Mesothelial cell of epicardium (in vitro differentiated cells): ENCODE results near the gene SRPX. TPM values are rescaled to one million over a fixed set of nuclear protein-coding genes. Genes with fewer than 3 reads are reported as not detected.

Source experiments
- DNase-seq, 2 experiments: peaks; one replicate each; pipeline ENCODE4 v3.0.0; 2021; ENCODE audit warnings: low spot score in 2 of 2; ENCODE audit not compliant: unreplicated experiment in 2 of 2
- H3K27ac Mint-ChIP-seq: 2 replicates; pipeline ENCODE4 v1.8.0; 2021; ENCODE audit warnings: mixed read lengths
- H3K27me3 Mint-ChIP-seq: 2 replicates; pipeline ENCODE4 v1.8.0; 2021; ENCODE audit warnings: low read depth, mixed read lengths
- H3K36me3 Mint-ChIP-seq: 2 replicates; pipeline ENCODE4 v1.8.0; 2021; ENCODE audit warnings: mixed read lengths
- H3K4me1 Mint-ChIP-seq: 2 replicates; pipeline ENCODE4 v1.8.0; 2021; ENCODE audit warnings: mixed read lengths
- H3K4me3 Mint-ChIP-seq: 2 replicates; pipeline ENCODE4 v1.8.0; 2021; ENCODE audit warnings: mild to moderate bottlenecking, moderate library complexity, mixed read lengths
- H3K9me3 Mint-ChIP-seq: 2 replicates; pipeline ENCODE4 v1.8.0; 2021; ENCODE audit warnings: mixed read lengths
- total RNA-seq: library from RNA; stranded (reverse); gene quantifications from 3 replicates; pipeline ENCODE4 v1.2.1, GENCODE V29; 2021
- TF ChIP-seq, protein P1 (sequence below): fragments of 200-600 bp; sonication (generic); IDR thresholded peaks from one replicate; pipeline ENCODE4 v1.5.0; 2021; ENCODE audit warnings: antibody characterized with exemption; ENCODE audit not compliant: unreplicated experiment

The SRPX gene
- total RNA-seq, 1 donor from 2014 or later, result 17.1 TPM

DNA sequence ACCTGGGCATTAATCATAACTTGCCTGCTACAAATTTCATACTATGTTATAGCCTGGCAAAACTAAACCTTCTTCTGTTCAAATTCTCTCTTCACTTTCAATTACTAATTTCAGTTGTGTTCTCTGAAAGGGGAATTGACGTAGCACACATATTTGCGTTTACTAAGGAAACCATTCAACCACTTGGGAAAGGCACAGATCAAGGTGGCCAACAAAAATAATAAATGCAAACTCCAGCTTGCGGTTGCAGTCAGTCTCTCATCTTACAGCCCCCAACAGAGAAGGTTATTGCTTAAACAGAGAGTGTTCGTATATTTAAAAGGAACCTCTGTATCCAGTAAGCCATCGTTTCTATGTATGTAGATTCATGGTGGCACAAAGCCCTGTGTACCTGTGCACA lies 4.0 kb downstream of the SRPX start:
- no peak overlapping the region for H3K27ac Mint-ChIP-seq
- peaks cover 6% of the 10 kb centered on the region for H3K4me1 Mint-ChIP-seq
- H3K36me3 Mint-ChIP-seq, result no peaks in the 10 kb centered on the region

DNA sequence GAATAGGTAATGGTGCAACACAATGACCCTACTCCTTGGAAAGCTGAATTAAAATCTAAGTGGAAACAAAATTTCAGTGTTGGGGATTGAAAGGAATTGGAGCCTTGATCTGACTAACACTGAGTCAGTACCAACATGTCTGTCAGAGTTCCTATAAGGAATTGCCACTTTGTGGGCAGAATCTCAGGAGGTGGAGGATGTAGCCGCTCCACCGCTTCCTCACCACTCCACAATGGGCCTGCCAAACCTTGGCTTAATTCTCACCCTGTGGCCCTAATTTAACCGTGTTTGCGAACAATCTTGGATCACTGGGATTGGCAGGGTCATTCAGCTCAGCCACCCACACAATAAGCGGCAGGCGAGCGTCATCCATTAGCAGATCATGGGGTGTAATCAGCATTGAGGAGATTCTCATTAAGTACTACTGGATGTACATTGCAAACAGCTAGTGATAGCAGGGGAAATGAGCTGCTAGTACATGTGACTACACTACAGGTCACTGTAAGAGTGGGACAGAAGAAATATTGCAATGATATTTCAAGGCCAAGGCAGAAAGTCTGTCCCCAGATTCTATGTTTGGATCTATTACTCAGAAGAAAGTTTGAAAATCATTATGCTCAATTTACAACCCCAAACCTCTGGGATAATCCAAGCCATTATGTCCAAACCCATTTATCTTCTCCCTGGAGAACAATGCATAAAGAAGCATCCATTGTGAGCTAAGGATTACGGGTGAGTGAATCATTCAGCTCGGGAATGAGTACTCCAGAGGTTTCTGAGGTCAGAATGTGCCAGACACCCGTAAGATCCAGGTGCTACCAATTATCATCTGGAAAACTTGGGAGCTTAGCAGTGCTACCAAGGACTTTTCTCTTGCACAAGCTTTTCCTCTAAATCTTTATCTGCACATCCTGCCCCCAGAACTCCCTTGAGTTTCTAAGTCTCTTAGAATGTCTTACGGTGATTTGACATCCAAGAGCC lies 5.8 kb downstream of the SRPX start:
- no peak overlapping the region for H3K27ac Mint-ChIP-seq
- no peak for DNase-seq

More for the DNA sequence above, 4.0 kb downstream of the SRPX start:
- no peak for DNase-seq
- TF ChIP-seq, protein P1, sequence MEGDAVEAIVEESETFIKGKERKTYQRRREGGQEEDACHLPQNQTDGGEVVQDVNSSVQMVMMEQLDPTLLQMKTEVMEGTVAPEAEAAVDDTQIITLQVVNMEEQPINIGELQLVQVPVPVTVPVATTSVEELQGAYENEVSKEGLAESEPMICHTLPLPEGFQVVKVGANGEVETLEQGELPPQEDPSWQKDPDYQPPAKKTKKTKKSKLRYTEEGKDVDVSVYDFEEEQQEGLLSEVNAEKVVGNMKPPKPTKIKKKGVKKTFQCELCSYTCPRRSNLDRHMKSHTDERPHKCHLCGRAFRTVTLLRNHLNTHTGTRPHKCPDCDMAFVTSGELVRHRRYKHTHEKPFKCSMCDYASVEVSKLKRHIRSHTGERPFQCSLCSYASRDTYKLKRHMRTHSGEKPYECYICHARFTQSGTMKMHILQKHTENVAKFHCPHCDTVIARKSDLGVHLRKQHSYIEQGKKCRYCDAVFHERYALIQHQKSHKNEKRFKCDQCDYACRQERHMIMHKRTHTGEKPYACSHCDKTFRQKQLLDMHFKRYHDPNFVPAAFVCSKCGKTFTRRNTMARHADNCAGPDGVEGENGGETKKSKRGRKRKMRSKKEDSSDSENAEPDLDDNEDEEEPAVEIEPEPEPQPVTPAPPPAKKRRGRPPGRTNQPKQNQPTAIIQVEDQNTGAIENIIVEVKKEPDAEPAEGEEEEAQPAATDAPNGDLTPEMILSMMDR, result no peak
- Mint-ChIP-seq H3K27me3 (peaks cover 25% of the 10 kb centered on the region), H3K4me3 (no peak overlapping the region), H3K9me3 (peaks cover 12% of the 10 kb centered on the region)

DNA sequence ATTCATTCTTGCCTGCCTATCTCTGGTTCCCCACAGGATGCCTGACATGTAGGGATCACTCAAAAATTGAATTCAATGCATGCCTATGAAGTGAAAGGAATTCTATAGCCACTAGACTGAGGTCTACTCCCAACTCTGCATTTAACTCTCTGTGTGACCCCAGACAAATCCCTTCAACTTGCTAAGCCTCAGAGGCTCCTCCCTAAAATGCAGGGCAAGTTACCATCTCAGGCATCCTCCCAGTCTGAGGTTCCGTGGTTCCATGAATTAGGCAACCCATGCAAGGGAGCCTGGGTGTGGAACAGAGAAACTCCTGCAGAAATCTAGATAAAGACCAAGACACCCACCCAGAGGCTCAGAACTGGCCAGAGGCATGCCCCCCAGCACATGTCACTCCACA lies 6.6 kb downstream of the SRPX start:
- DNase-seq, result no peak
- Mint-ChIP-seq H3K27ac (no peak overlapping the region), H3K9me3 (peaks cover 16% of the 10 kb centered on the region), H3K36me3 (no peaks in the 10 kb centered on the region), H3K4me3 (no peak overlapping the region), H3K27me3 (peaks cover 11% of the 10 kb centered on the region), H3K4me1 (peaks cover 6% of the 10 kb centered on the region)
- TF ChIP-seq, protein P1, result no peak

More for the DNA sequence above, 5.8 kb downstream of the SRPX start:
- H3K9me3 Mint-ChIP-seq, result peaks cover 12% of the 10 kb centered on the region
- TF ChIP-seq, protein P1, result no peak
- peaks cover 15% of the 10 kb centered on the region for H3K27me3 Mint-ChIP-seq
- H3K4me1 Mint-ChIP-seq, result peaks cover 6% of the 10 kb centered on the region
- H3K4me3 Mint-ChIP-seq, result no peak overlapping the region
- H3K36me3 Mint-ChIP-seq, result no peaks in the 10 kb centered on the region

DNA sequence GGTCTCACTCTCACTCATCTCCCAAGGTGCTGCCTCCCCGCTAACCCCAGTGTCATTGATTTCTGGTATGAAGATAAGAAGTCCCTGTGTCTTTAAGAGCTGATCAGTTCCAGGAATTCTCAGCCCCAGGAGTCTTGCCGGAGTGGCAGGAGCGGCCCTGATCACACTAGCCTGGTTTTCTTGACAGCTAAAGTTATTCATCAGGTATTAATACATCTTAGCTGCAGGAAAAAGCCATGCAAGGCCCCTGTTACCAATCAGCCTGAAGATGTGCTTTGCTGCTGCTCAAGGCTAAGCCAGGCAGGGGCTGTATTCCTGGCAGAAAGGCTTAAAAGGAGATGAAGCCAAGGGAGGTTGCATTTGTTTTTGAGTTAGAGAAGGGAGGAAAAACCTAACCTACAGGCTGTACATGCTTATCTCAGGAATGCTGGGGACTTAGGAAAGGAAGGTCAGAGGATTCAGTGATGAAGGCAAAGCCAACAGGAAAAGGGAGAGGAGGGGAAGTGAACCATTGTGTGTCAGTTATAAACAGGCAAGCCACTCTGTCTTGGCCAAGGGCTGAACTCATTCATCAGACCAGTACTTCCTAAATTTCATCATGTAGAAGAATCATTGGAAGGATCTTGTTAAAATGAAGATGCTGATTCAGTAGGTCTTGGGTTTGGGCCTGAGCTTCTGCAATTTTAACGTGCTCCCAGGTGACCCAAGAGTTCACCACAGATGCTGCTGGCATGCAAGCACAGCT lies 8.6 kb downstream of the SRPX start:
- DNase-seq, result no peak
- Mint-ChIP-seq H3K27ac (peak overlapping the region; percentile 59), H3K27me3 (no peaks in the 10 kb centered on the region), H3K9me3 (peaks cover 28% of the 10 kb centered on the region), H3K36me3 (no peaks in the 10 kb centered on the region), H3K4me1 (peaks cover 6% of the 10 kb centered on the region), H3K4me3 (no peak overlapping the region)
- TF ChIP-seq, protein P1, result no peak

DNA sequence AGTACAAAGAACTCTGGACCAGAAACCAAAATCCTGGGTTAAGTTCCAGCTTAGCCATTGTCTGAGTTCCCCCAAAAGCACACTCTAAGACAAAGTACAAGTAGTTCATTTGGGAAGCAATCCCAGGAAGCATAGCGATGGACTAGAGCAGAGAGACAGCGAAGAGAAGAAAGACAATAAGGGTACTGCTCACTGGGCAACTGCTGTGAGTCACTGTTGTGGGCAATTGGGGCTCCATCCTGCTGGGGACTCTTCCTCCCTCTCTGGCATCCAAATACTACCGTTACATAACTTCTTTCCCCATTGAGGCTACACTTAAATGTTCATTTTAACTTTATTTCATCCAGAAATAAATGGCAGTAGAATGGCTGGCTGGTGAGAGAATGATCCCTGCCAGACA lies 14.1 kb downstream of the SRPX start:
- no peaks in the 10 kb centered on the region for H3K27me3 Mint-ChIP-seq

More for the DNA sequence above, 14.1 kb downstream of the SRPX start:
- DNase-seq, result no peak
- H3K4me1 Mint-ChIP-seq, result no peaks in the 10 kb centered on the region
- peaks cover 1% of the 10 kb centered on the region for H3K36me3 Mint-ChIP-seq
- TF ChIP-seq, protein P1, result no peak
- peak overlapping the region; percentile 56 for H3K27ac Mint-ChIP-seq
- H3K4me3 Mint-ChIP-seq, result no peak overlapping the region
- peaks cover 38% of the 10 kb centered on the region for H3K9me3 Mint-ChIP-seq
